Neuronal stem cell (in vitro differentiated cells): Measurements from ENCODE around the gene FILIP1L.

ENCODE experiments used
- DNase-seq: peaks from one replicate; pipeline ENCODE4 v3.0.0-alpha.2; 2013; ENCODE audit warnings: low spot score
- H2AFZ ChIP-seq: one replicate; pipeline ENCODE4 v1.6.1; 2013; ENCODE audit warnings: mild to moderate bottlenecking, low read length, inconsistent platforms
- H2AK5ac ChIP-seq: 2 replicates; pipeline ENCODE4 v1.6.1; 2013; ENCODE audit warnings: low read depth, mild to moderate bottlenecking, inconsistent platforms, low read length, moderate library complexity, mixed read lengths
- H2BK120ac ChIP-seq: 2 replicates; pipeline ENCODE4 v1.6.1; 2013; ENCODE audit warnings: low read depth, mild to moderate bottlenecking, inconsistent platforms, low read length, moderate library complexity, mixed read lengths
- H2BK12ac ChIP-seq: one replicate; pipeline ENCODE4 v1.6.1; 2013; ENCODE audit warnings: low read length, inconsistent platforms
- H2BK15ac ChIP-seq: 2 replicates; pipeline ENCODE4 v1.6.1; 2013; ENCODE audit warnings: mild to moderate bottlenecking, low read length, inconsistent platforms, mixed read lengths
- H2BK5ac ChIP-seq: one replicate; pipeline ENCODE4 v1.6.1; 2013; ENCODE audit warnings: inconsistent platforms, mild to moderate bottlenecking, low read length, moderate library complexity
- H3K14ac ChIP-seq: one replicate; pipeline ENCODE4 v1.6.1; 2013; ENCODE audit warnings: low read length, inconsistent platforms
- H3K18ac ChIP-seq: 2 replicates; pipeline ENCODE4 v1.6.1; 2013; ENCODE audit warnings: low read length, inconsistent platforms
- H3K23ac ChIP-seq: 2 replicates; pipeline ENCODE4 v1.6.1; 2013; ENCODE audit warnings: low read depth, mild to moderate bottlenecking, mixed read lengths, low read length, inconsistent platforms; ENCODE audit not compliant: poor library complexity
- H3K27ac ChIP-seq: replicated peaks from 3 replicates; pipeline ENCODE4 v1.5.1; 2013; ENCODE audit warnings: low read length, inconsistent platforms
- H3K27me3 ChIP-seq, 3 experiments: 2 replicates each; pipeline ENCODE4 v1.6.1; 2013; ENCODE audit warnings: low read length in 3 of 3, mild to moderate bottlenecking in 2 of 3, inconsistent platforms in 1 of 3, low read depth in 1 of 3, mixed read lengths in 1 of 3, moderate library complexity in 1 of 3; ENCODE audit not compliant: control insufficient read depth in 3 of 3, insufficient read depth in 3 of 3
- H3K36me3 ChIP-seq, 2 donors: replicated peaks in 1 of 2; 2 replicates each; pipeline ENCODE4 v1.6.1; 2013; ENCODE audit warnings: low read length in 2 of 2; ENCODE audit not compliant: control insufficient read depth in 2 of 2, insufficient read depth in 2 of 2
- H3K4ac ChIP-seq: 2 replicates; pipeline ENCODE4 v1.6.1; 2013; ENCODE audit warnings: inconsistent platforms, mild to moderate bottlenecking, low read length, moderate library complexity
- H3K4me1 ChIP-seq, 2 donors: 1 replicate in 1 of 2; 2 replicates in 1 of 2; pipeline ENCODE4 v1.6.1; 2013; ENCODE audit warnings: low read length in 2 of 2, low read depth in 1 of 2; ENCODE audit not compliant: control insufficient read depth in 2 of 2, insufficient read depth in 1 of 2
- H3K4me2 ChIP-seq: one replicate; pipeline ENCODE4 v1.6.1; 2013; ENCODE audit warnings: mild to moderate bottlenecking, low read length, inconsistent platforms; ENCODE audit not compliant: insufficient read depth, poor library complexity, severe bottlenecking
- H3K4me3 ChIP-seq, 2 donors: 2 replicates each; pipeline ENCODE4 v1.5.1; 2013; ENCODE audit warnings: low read length in 2 of 2, mild to moderate bottlenecking in 2 of 2, inconsistent platforms in 1 of 2, moderate library complexity in 1 of 2
- H3K79me1 ChIP-seq: one replicate; pipeline ENCODE4 v1.6.1; 2013; ENCODE audit warnings: low read depth, mild to moderate bottlenecking, inconsistent platforms, low read length, moderate library complexity
- H3K9ac ChIP-seq: one replicate; pipeline ENCODE4 v1.6.1; 2013; ENCODE audit warnings: mild to moderate bottlenecking, low read depth, low read length, inconsistent platforms; ENCODE audit not compliant: poor library complexity
- H3K9me3 ChIP-seq, 2 donors: replicated peaks in 1 of 2; 2 replicates each; pipeline versions ENCODE3 to v1.6.1; 2013; ENCODE audit warnings: low read length in 2 of 2, mild to moderate bottlenecking in 2 of 2, inconsistent platforms in 1 of 2, low read depth in 1 of 2, mixed read lengths in 1 of 2, moderate library complexity in 1 of 2; ENCODE audit not compliant: control insufficient read depth in 2 of 2, insufficient read depth in 1 of 2
- H4K8ac ChIP-seq: one replicate; pipeline ENCODE4 v1.6.1; 2013; ENCODE audit warnings: low read depth, mild to moderate bottlenecking, inconsistent platforms, low read length, moderate library complexity
- H4K91ac ChIP-seq: one replicate; pipeline ENCODE4 v1.6.1; 2013; ENCODE audit warnings: low read length, low read depth, mild to moderate bottlenecking, inconsistent platforms; ENCODE audit not compliant: poor library complexity
- WGBS, 2 donors: extraction: QIAGEN DNeasy Blood & Tissue Kit; methylation state at CpG; one replicate each; pipeline ENCODE4 v1.1.7; 2013; ENCODE audit warnings: missing lambda C conversion rate in 2 of 2, mixed read lengths in 1 of 2; ENCODE audit not compliant: insufficient read length in 2 of 2, insufficient replicate concordance in 1 of 2; ENCODE audit errors: extremely low coverage in 2 of 2; 5-methylcytosine and 5-hydroxymethylcytosine counted together

Gene FILIP1L

DNA sequence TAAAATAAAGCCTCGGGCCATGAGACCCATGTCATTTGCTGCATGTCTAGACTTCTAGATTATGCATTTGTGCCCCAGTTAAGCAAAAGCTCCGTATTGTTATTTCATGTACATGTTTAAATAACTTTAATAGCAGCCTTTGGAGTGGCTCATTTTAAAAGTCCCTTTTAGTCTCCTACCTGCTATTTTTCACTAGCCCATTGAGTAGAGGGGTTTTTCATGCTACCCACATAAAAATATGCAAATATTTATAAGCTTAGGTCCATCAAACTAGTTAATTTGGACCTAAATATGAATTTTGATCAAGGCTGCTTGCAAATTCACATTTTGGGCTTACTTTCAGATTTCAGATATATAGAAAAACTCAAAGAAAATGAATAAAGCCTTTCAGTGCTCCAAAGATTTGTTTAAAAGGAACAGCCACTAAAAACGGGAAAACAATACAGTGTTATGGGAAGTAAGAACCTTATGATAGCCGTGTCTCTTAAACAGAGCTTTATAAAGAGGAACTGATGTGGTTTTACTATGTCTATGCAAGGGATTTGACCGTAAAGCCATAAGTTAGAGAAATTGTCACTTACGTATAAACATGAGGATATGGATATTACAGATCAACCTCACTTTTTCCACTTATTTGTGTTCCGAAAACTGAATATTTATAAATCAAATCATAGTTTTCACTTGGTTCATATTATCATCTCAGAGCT lies 30.0 kb downstream of the FILIP1L start:
- Histone ChIP-seq H3K9ac (no peak overlapping the region), H3K14ac (no peak overlapping the region), H2BK120ac (no peak overlapping the region), H3K79me1 (no peaks in the 10 kb centered on the region), H2BK5ac (no peak overlapping the region), H3K4me2 (no peak overlapping the region), H2AFZ (no peak overlapping the region), H2AK5ac (no peak overlapping the region), H2BK15ac (no peak overlapping the region), H3K9me3 (peaks cover 0 to 13% of the 10 kb centered on the region in 2 donors), H3K4me1 (peaks cover 3 to 28% of the 10 kb centered on the region in 2 donors), H2BK12ac (no peak overlapping the region), H3K23ac (no peak overlapping the region), H3K36me3 (no peaks in the 10 kb centered on the region), H3K4me3 (no peak overlapping the region), H4K8ac (no peak overlapping the region), H3K4ac (no peak overlapping the region), H3K18ac (no peak overlapping the region), H4K91ac (no peak overlapping the region), H3K27ac (no peak overlapping the region), H3K27me3 (no peaks in the 10 kb centered on the region)
- DNase-seq: no peak
- no CpG with 5 or more reads among the region's 7 CpGs for WGBS, 2 donors

DNA sequence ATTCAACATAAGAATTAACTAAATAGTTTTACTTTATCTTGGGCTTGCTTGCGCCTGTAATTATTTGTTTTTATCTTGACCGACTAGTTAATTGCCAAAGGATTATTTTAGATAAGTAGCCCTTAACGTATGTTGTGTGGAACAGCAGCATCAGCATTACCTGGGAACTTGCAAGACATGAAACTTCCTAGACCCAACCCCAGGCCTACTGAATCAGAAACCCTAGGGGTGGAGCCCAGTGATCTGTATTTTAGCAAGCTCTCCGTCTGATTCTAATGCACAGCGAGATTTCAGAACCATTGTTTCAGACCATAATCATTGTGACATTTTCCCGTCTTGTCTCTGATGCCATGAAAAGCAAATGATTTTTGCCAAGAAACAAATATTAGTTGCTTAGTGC lies 31.1 kb downstream of the FILIP1L start:
- Histone ChIP-seq H4K91ac (no peak overlapping the region), H2BK120ac (no peak overlapping the region), H2BK15ac (no peak overlapping the region), H2BK5ac (no peak overlapping the region), H3K27me3 (no peaks in the 10 kb centered on the region), H3K23ac (no peak overlapping the region), H3K4me1 (peaks cover 3 to 26% of the 10 kb centered on the region in 2 donors), H3K14ac (no peak overlapping the region), H4K8ac (no peak overlapping the region), H3K18ac (no peak overlapping the region), H3K36me3 (no peaks in the 10 kb centered on the region), H3K27ac (no peak overlapping the region), H3K79me1 (no peaks in the 10 kb centered on the region), H3K9me3 (peaks cover 0 to 13% of the 10 kb centered on the region in 2 donors), H3K4me2 (no peak overlapping the region), H2AFZ (no peak overlapping the region), H3K4me3 (no peak overlapping the region), H3K9ac (no peak overlapping the region), H2BK12ac (no peak overlapping the region), H3K4ac (no peak overlapping the region), H2AK5ac (no peak overlapping the region)
- WGBS, 2 donors: no CpG with 5 or more reads among the region's 6 CpGs
- no peak for DNase-seq

DNA sequence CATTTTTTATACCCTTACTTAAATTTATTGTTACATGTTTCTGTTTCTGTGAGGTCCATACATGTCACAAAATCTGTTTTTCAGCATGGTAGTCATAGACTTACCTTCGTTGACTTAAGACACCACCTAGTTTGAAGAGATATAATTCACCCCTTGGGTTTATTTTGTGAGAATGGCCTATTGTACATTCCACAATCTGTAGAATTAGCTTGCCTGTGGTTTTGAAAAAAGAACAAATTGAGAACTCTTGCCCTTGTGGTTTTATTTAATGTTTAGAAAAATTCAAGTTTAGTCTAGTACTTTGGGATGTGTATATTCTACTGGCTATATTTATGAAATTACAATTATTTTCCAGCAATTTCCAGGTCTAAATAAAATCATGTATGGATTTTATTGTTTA lies 31.6 kb downstream of the FILIP1L start:
- Histone ChIP-seq H3K23ac (no peak overlapping the region), H2AFZ (no peak overlapping the region), H2AK5ac (no peak overlapping the region), H3K4me2 (no peak overlapping the region), H2BK12ac (no peak overlapping the region), H3K4me1 (peaks cover 3 to 26% of the 10 kb centered on the region in 2 donors), H3K27ac (no peak overlapping the region), H3K9me3 (peaks cover 0 to 13% of the 10 kb centered on the region in 2 donors), H3K9ac (no peak overlapping the region), H4K91ac (no peak overlapping the region), H4K8ac (no peak overlapping the region), H2BK120ac (no peak overlapping the region), H3K4me3 (no peak overlapping the region), H3K79me1 (no peaks in the 10 kb centered on the region), H2BK5ac (no peak overlapping the region), H3K18ac (no peak overlapping the region), H3K27me3 (no peaks in the 10 kb centered on the region), H3K14ac (no peak overlapping the region), H3K4ac (no peak overlapping the region), H3K36me3 (no peaks in the 10 kb centered on the region), H2BK15ac (no peak overlapping the region)
- WGBS, 2 donors: no CpG with 5 or more reads among the region's 1 CpG
- DNase-seq: no peak

DNA sequence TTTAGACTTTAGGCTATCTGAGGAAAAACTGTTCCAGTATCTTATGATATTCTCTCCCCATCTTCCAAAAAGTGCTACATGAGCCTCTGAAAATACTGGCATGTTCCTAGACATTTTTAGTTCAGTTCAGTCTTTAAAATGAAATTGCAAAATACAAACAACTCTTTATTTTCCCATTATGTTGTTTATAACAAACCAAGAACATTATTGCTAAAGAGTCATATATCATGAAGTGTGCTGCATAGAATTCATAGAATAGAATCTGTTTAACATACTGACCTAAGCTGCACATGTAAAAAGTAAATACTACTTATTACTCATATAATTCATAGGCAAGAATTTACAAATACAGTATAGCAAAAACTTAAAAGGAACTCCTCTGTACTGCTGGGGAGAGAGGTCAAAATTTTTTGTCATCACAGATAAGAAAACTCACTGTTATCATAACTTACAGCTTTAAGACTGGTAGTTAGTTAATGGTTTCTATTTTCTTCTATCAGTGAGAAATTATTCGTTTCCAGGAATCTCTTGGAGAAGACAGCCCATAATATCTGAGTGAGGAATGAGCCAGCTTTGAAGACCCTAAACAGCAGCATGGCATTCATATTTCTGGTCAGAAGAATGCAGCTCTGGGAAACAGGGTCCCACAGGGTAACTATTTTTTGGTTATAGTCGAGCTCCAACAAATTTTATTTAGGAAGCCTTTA lies 32.2 kb downstream of the FILIP1L start:
- Histone ChIP-seq H3K4me1 (peaks cover 3 to 26% of the 10 kb centered on the region in 2 donors), H2BK120ac (no peak overlapping the region), H2BK12ac (no peak overlapping the region), H3K4me3 (no peak overlapping the region), H3K18ac (no peak overlapping the region), H2AFZ (no peak overlapping the region), H4K8ac (no peak overlapping the region), H3K4me2 (no peak overlapping the region), H3K36me3 (no peaks in the 10 kb centered on the region), H3K27me3 (no peaks in the 10 kb centered on the region), H3K79me1 (no peaks in the 10 kb centered on the region), H2BK15ac (no peak overlapping the region), H3K4ac (no peak overlapping the region), H3K27ac (no peak overlapping the region), H2AK5ac (no peak overlapping the region), H4K91ac (no peak overlapping the region), H3K9ac (no peak overlapping the region), H3K9me3 (peaks cover 0 to 13% of the 10 kb centered on the region in 2 donors), H2BK5ac (no peak overlapping the region), H3K23ac (no peak overlapping the region), H3K14ac (no peak overlapping the region)
- no CpG with 5 or more reads among the region's 2 CpGs for WGBS, 2 donors
- no peak for DNase-seq
